ENCODE data around the gene GART. TPM values are rescaled to one million over a fixed set of nuclear protein-coding genes. Genes with fewer than 3 reads are reported as not detected.
A peak's percentile ranks its signal among the peaks of the same experiment; 100 is the strongest.

The GART gene
- total RNA-seq, 1 experiment from 2014 or later: 162 TPM

GRCh38 chr21:33561373-33561772 is 19.5 kb upstream of the GART start:
- H3K79me1 ChIP-seq (ENCODE audit: insufficient read depth, low read depth, low read length, poor library complexity, severe bottlenecking): peaks cover 7% of the 10 kb centered on the region
- no peak overlapping the region for H2AK5ac ChIP-seq (ENCODE audit: insufficient read length, low read length)
- 0 out of 2 replicates have a peak, but pooled peaks cover 2% of the 10 kb centered on the region for H3K79me2 ChIP-seq (ENCODE audit: insufficient read depth, low read length)
- H3K56ac ChIP-seq (ENCODE audit: insufficient read length, low read depth, low read length): no peak overlapping the region
- Mint-ChIP-seq H3K4me3 (no peak overlapping the region), H3K27ac (peak overlapping the region; percentile 3 to 85 (median 14); a peak in 4 of 7 replicates), H3K4me1 (peaks cover 5% of the 10 kb centered on the region in 2 experiments), H3K36me3 (ENCODE audit: insufficient read depth in 1 of 3, low read depth in 3 of 3) (peaks cover 44 to 68% (median 64%) of the 10 kb centered on the region in 3 experiments; a peak in 6 of 7 replicates), H3K27me3 (ENCODE audit: low read depth) (no peaks in the 10 kb centered on the region), H3K9me3 (no peaks in the 10 kb centered on the region)
- no peak overlapping the region for H3K4ac ChIP-seq (ENCODE audit: low read depth, low read length)
- no peak overlapping the region for H2BK120ac ChIP-seq (ENCODE audit: low read depth, low read length, poor library complexity, severe bottlenecking)
- H2AFZ ChIP-seq (ENCODE audit: low read length): no peak overlapping the region
- H2BK15ac ChIP-seq (ENCODE audit: low read depth, low read length): no peak overlapping the region
- no peaks in the 10 kb centered on the region for H3K27me3 ChIP-seq (ENCODE audit: insufficient read depth, low read length)
- H3T11ph ChIP-seq (ENCODE audit: low read length): no peak overlapping the region
- no peak overlapping the region for H4K8ac ChIP-seq (replicated peaks; ENCODE audit: insufficient read length, low read depth, low read length)
- no peak overlapping the region for H3K27ac ChIP-seq (ENCODE audit: insufficient read length, low read depth, low read length)
- WGBS (ENCODE audit: extremely low coverage, insufficient read length, low lambda C conversion rate): no CpG with 5 or more reads among the region's 2 CpGs
- H4K91ac ChIP-seq (ENCODE audit: insufficient read length, low read depth, low read length): no peak overlapping the region
- H2BK20ac ChIP-seq (ENCODE audit: low read depth, low read length, poor library complexity, severe bottlenecking): no peak overlapping the region
- H3K23ac ChIP-seq (ENCODE audit: insufficient read length, low read depth, low read length): no peak overlapping the region
- H3K4me1 ChIP-seq (ENCODE audit: insufficient read depth, low read length): no peaks in the 10 kb centered on the region
- no peak overlapping the region for H3K14ac ChIP-seq (ENCODE audit: insufficient read depth, low read length)
- H2BK5ac ChIP-seq (ENCODE audit: insufficient read length, low read length): no peak overlapping the region
- no peak for TF ChIP-seq CTCF (conservative IDR thresholded peaks at IDR 0.05)
- no peak overlapping the region for H2BK12ac ChIP-seq (ENCODE audit: insufficient read length, low read depth, low read length)
- H3K9ac ChIP-seq (ENCODE audit: extremely low read depth, insufficient read length, low read length): no peak overlapping the region
- H3K4me2 ChIP-seq (ENCODE audit: insufficient read depth, insufficient read length, low read length): no peak overlapping the region
- H4K5ac ChIP-seq (ENCODE audit: insufficient read length, low read depth, low read length): no peak overlapping the region
- no peak for DNase-seq
- H3K9me3 ChIP-seq (ENCODE audit: control insufficient read depth, low read depth, low read length): no peaks in the 10 kb centered on the region
- H3K18ac ChIP-seq (ENCODE audit: insufficient read length, low read depth, low read length): no peak overlapping the region
- no peaks in the 10 kb centered on the region for H4K20me1 ChIP-seq (ENCODE audit: control insufficient read depth, insufficient read depth, insufficient read length)
- no peaks in the 10 kb centered on the region for H3K23me2 ChIP-seq (ENCODE audit: insufficient read length, low read depth, low read length, poor library complexity, severe bottlenecking)
